HG02884 (cell line): ENCODE data around the gene DYNC1I1.
"Not testable (repeated sequence)": the region's sequence is repeated elsewhere in the genome, so short reads cannot be mapped to it uniquely, and the experiment has no call there.

Experiments used
- ATAC-seq: cut with Tn5 transposase; IDR thresholded peaks from one replicate; pipeline ENCODE4 v1.9.1; 2021; ENCODE audit warnings: mild to moderate bottlenecking, moderate library complexity; ENCODE audit not compliant: unreplicated experiment

Gene DYNC1I1

GRCh38 chr7:95905167-95905566, 132.8 kb downstream of the DYNC1I1 start:
- no peak for ATAC-seq

GRCh38 chr7:95906851-95907250, 134.5 kb downstream of the DYNC1I1 start:
- ATAC-seq = no peak

- no peak for ATAC-seq
Measured at GRCh38 chr7:95907337-95907736, 135.0 kb downstream of the DYNC1I1 start.

DNA sequence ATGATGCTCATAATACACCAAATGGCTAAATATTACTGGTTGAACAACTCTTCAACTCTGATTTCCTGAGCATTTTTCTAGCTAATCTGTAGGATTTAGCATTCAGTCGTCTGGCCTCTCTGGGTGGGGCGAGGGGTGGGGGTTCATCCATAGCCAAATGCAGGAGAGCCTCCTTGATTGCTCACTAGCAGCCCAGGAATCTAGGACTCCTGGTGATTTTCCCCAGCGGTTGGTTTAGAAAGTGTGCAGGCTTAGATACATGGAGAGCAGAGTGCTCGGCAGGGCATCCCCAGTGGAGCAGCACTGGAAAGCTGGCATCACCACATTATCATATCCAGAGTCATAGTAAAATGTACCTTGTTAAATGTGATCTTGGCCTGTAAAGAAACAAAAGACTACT, 136.1 kb downstream of the DYNC1I1 start:
- no peak for ATAC-seq

GRCh38 chr7:95910341-95910740, 138.0 kb downstream of the DYNC1I1 start:
- no peak for ATAC-seq

DNA sequence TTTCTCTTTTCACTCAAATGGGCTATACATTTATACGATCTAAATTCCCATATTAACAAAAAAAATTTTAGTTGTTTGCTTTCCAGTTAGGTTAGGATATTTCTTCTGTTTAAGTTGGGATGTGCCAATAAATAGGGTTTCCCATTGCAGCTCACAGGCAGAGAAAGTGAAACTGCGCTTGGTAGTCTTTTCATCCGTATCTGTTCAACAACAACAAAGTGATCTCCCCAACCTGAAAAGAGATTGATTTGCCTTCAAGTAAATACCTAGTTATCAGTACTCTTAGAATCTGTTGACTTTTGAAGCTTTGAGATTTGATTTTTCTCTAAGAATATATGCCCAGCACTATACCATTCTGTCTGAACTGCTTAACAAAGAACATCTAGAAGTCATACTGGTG, 143.4 kb downstream of the DYNC1I1 start:
- no peak for ATAC-seq

DNA sequence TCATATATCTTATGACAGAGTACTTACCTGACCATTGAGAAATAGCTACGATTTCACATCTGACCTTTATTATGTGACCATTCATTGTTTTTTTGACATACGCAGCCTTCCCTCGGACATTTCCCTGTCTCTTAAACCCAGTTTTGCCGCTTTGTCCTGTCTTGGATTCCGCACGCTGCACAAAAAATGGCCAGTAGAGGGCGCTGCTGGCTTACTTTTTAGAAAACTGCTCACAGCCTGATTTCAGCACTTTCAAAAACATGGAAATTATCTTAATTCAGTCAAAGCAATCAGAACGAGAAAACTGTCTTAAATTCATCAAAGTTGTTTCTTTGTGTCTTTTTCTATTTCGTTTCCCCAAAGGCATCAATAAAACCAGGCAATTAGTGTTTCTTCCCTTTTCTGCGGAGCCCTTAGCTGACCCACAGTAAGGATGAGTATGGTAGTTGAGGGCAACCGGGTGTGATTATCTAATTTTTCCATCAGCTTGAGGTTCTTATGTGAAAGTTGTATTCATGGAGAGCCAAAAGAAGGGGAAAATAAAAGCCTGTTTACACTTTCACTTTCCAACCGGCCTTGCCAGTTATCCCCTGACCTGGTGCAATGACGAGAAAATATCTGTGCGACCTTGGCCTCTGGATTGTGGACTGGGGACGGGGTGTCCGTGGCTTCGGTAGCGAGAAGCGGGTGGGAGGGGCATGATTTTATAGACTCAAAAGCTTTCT, 144.4 kb downstream of the DYNC1I1 start:
- peak; percentile 75 for ATAC-seq

GRCh38 chr7:95917634-95918033, 145.3 kb downstream of the DYNC1I1 start:
- no peak for ATAC-seq

GRCh38 chr7:95919556-95919955, 147.2 kb downstream of the DYNC1I1 start:
- no peak for ATAC-seq

GRCh38 chr7:95921543-95921942, 149.2 kb downstream of the DYNC1I1 start:
- no peak for ATAC-seq

DNA sequence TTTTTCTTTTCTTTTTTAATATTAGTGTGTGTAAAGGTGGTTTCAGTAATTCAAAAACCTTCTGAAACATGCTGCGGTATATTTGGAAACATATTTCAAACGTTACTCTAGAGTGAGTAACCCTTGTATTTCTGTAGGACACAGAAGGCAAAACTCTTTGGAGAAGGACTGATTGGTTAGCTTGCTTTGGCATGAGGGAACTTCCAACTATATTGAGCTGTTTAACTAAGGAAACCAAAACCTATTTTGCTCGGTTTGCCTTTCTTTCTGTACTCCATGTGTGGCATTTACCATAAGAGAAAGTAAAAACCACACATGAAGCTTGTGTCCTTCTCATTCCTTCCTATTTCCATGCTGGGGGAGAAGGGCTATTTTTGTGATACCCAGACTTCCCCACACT, 149.8 kb downstream of the DYNC1I1 start:
- ATAC-seq = no peak

GRCh38 chr7:95925236-95925635, 152.9 kb downstream of the DYNC1I1 start:
- no peak for ATAC-seq

GRCh38 chr7:95925971-95926370, 153.6 kb downstream of the DYNC1I1 start:
- ATAC-seq = no peak

DNA sequence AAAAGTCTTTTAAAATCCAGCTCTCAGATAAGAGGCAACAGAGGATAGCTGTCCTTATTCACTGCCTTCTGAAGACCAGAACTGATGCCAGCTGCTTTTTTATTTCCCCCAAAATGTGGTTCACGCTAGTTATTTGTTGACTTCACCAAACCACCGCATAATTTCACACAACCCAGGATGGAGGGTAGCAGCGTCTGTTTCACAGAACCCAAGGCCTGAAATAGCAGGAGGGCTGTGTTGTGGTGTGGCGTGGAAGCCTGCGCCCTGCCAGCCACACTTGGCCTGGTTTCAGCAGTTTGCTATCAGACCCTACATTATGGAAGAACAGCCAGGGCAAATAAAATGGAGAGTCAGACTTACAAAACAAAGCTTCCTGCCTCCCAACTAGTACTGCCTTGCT, 155.4 kb downstream of the DYNC1I1 start:
- no peak for ATAC-seq

DNA sequence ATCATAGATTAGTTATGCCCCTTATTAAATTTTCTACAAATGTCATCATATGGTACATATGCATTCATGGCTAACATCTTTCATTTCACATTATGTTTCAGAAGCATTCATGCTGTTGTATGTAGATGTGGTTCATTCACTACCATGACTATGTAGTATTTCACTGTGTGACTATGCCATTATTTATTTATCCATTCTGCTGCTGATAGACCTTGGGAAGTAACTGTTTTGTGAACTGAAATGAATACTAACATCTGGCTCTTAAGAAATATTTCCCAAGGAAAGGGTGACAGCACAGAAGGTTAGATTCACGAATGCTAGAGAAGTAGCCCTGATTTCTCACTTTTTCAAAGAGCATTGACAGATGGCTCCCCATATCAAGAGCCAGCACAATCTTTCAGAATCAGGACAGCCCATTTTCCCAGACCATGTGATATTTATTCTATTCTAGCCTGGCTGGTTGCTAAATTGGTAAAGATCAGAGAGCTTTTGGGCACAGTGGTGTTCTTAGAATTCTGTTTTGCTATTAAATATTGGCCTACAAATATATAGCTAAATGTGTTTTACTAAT, 157.4 kb downstream of the DYNC1I1 start:
- no peak for ATAC-seq

DNA sequence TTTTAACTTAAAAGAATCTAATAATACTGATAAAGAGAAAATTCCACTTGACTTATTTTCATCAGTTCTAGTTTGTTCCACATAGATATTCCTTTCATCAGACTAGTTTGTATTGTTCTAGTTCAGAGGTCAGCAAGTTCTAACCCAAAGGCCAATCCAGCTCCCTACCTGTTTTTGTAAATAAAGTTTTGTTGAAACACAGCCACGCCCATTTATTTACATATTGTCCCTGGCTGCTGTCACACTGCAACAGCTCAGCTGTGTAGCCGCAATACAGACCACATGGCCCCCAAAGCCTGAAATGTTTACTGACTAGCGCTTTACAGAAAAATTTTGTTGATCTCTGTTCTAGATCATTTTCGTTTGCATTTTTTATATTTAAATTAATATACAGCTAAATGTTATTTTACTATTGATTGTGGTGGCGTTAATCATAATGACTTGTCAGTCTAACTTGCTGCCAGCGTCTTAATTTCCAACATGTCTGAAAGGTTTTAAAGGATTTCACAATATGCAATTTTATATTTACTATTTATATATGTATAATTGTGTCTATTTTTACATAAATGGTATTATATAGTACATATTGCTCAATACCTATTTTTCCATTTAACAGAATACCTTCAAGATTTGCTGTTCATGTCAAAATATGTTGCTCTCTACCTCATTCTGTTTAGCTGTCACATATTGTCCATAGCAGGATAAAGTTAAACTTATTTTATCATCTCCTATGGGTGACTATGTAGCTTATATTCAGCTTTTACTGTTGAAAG, 159.3 kb downstream of the DYNC1I1 start:
- no peak for ATAC-seq

- no peak for ATAC-seq
Measured at GRCh38 chr7:95933618-95934017, 161.3 kb downstream of the DYNC1I1 start.

DNA sequence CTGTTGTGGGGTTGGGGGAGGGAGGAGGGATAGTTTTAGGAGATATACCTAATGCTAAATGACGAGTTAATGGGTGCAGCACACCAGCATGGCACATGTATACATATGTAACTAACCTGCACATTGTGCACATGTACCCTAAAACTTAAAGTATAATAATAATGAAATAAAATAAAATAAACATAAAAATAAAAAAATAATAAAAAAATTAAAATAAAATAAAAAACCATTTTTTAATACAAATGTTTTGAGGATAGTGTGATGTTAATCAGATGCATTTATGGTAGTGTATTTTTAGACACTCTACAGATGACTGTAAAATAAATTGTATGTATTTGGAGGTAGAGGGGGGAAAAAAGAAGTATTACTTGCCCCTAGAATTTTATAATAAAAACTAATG, 172.5 kb downstream of the DYNC1I1 start:
- not testable (repeated sequence) for ATAC-seq

DNA sequence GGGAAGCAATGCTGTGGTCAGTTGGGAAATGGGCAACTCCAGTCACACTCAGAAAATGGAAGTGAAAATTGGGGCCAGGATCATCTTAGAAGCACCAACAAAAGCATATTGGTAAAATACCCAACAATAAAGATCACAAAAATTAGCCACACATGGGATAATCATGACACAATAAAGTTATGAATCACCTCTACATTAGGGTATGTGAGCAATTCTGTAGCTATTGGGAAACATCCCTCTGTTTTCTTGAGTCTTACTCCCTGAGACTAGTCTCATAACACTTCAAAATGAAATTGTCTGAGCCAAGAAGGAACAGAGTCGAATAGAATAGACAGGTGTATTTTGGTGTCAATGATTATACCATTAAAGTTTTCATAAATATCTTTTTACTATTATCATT, 178.3 kb downstream of the DYNC1I1 start:
- no peak for ATAC-seq

- ATAC-seq = no peak
Measured at GRCh38 chr7:95951531-95951930, 179.2 kb downstream of the DYNC1I1 start.

GRCh38 chr7:95951997-95952795, 179.8 kb downstream of the DYNC1I1 start:
- no peak for ATAC-seq
